Measurements from ENCODE around the gene DLX6.

- TF ChIP-seq CTCF (IDR thresholded peaks at IDR 0.05) (no peak), POLR2AphosphoS5 (IDR thresholded peaks at IDR 0.05) (no peak), POLR2A (IDR thresholded peaks at IDR 0.05) (no peak), EP300 (IDR thresholded peaks at IDR 0.05) (no peak)
These were observed 9.0 kb upstream of the DLX6 start for GRCh38 chr7:96996111-96996957.
